NCI-H2081 treated with DMSO at 0.1 percent for 48 hours (cell line): ENCODE results near the gene NAA40.

Source experiments
- DNase-seq: peaks from one replicate; lab custom pipeline; 2025; lab: John Stamatoyannopoulos, UW

NAA40 gene

GRCh38 chr11:63986932-63987513, 48.2 kb downstream of the NAA40 start:
- DNase-seq, result no peak

GRCh38 chr11:63991558-63991957, 52.8 kb downstream of the NAA40 start:
- DNase-seq, result no peak

GRCh38 chr11:63993100-63993499, 54.3 kb downstream of the NAA40 start:
- no peak for DNase-seq

GRCh38 chr11:63993993-63994392, 55.2 kb downstream of the NAA40 start:
- DNase-seq, result no peak

GRCh38 chr11:63996512-63996911, 57.7 kb downstream of the NAA40 start:
- DNase-seq, result no peak

- DNase-seq, result no peak
Observed at GRCh38 chr11:63997104-63997700, 58.4 kb downstream of the NAA40 start.

- no peak for DNase-seq
Observed at GRCh38 chr11:63997801-63998337, 59.1 kb downstream of the NAA40 start.

GRCh38 chr11:63998558-63999348, 60.0 kb downstream of the NAA40 start:
- DNase-seq, result no peak

- DNase-seq, result no peak
Observed at GRCh38 chr11:63999349-64000025, 60.7 kb downstream of the NAA40 start.

GRCh38 chr11:64000026-64000739, 61.4 kb downstream of the NAA40 start:
- DNase-seq, result no peak

GRCh38 chr11:64000740-64001483, 62.1 kb downstream of the NAA40 start:
- DNase-seq, result no peak

GRCh38 chr11:64001484-64002420, 63.0 kb downstream of the NAA40 start:
- no peak for DNase-seq

- DNase-seq, result no peak
Observed at GRCh38 chr11:64003807-64004589, 65.2 kb downstream of the NAA40 start.

- DNase-seq, result no peak
Observed at GRCh38 chr11:64004590-64004984, 65.8 kb downstream of the NAA40 start.

- no peak for DNase-seq
Observed at GRCh38 chr11:64005691-64006090, 66.9 kb downstream of the NAA40 start.

- DNase-seq, result no peak
Observed at GRCh38 chr11:64006398-64006797, 67.6 kb downstream of the NAA40 start.
